WI38 (cell line): ENCODE measurements around the gene SLC1A2.

Experiments
- H3K4me3 ChIP-seq: 2 replicates; pipeline ENCODE4 v1.5.1; 2011; ENCODE audit warnings: low read depth, mild to moderate bottlenecking, control low read depth, low read length
- CTCF ChIP-seq: IDR thresholded peaks from 2 replicates; pipeline ENCODE4 v1.5.1; 2012; ENCODE audit warnings: low read depth, mild to moderate bottlenecking, control low read depth, low read length

Gene SLC1A2

GRCh38 chr11:35324183-35324886 lies 95.0 kb downstream of the SLC1A2 start:
- no peak for TF ChIP-seq CTCF
- no peak overlapping the region for H3K4me3 ChIP-seq

GRCh38 chr11:35323076-35323868 lies 96.1 kb downstream of the SLC1A2 start:
- TF ChIP-seq CTCF, result no peak

GRCh38 chr11:35322318-35322979 lies 96.9 kb downstream of the SLC1A2 start:
- TF ChIP-seq CTCF, result no peak
- no peak overlapping the region for H3K4me3 ChIP-seq

More at GRCh38 chr11:35323076-35323868, 96.1 kb downstream of the SLC1A2 start:
- no peak overlapping the region for H3K4me3 ChIP-seq

GRCh38 chr11:35321532-35322317 lies 97.6 kb downstream of the SLC1A2 start:
- no peak for TF ChIP-seq CTCF
- no peak overlapping the region for H3K4me3 ChIP-seq

GRCh38 chr11:35321111-35321510 lies 98.2 kb downstream of the SLC1A2 start:
- H3K4me3 ChIP-seq, result no peak overlapping the region
- TF ChIP-seq CTCF, result no peak

GRCh38 chr11:35318977-35319925 lies 100.1 kb downstream of the SLC1A2 start:
- H3K4me3 ChIP-seq, result no peak overlapping the region

More at GRCh38 chr11:35318977-35319925, 100.1 kb downstream of the SLC1A2 start:
- no peak for TF ChIP-seq CTCF
